GM18520 (cell line): Measurements from ENCODE around the gene DTX3.
"Not testable (repeated sequence)": the region's sequence is repeated elsewhere in the genome, so short reads cannot be mapped to it uniquely, and the experiment has no call there.

Experiments used
- ATAC-seq: cut with Tn5 transposase; IDR thresholded peaks from one replicate; pipeline ENCODE4 v1.9.1; 2021; ENCODE audit not compliant: unreplicated experiment

The DTX3 gene

GRCh38 chr12:57606399-57606798 lies 1.8 kb downstream of the DTX3 start:
- no peak for ATAC-seq

- ATAC-seq, result no peak
These were observed 2.2 kb downstream of the DTX3 start for GRCh38 chr12:57606821-57607220.

GRCh38 chr12:57607958-57608663 lies 3.5 kb downstream of the DTX3 start:
- no peak for ATAC-seq

GRCh38 chr12:57609101-57609780 lies 4.6 kb downstream of the DTX3 start:
- no peak for ATAC-seq

GRCh38 chr12:57609781-57610553 lies 5.3 kb downstream of the DTX3 start:
- no peak for ATAC-seq

- no peak for ATAC-seq
These were observed 6.0 kb downstream of the DTX3 start for GRCh38 chr12:57610554-57611107.

GRCh38 chr12:57611108-57611826 lies 6.6 kb downstream of the DTX3 start, which contains the start of gene ARHGEF25:
Gene ARHGEF25 (plus strand): TSS chr12:57611435. CDS start chr12:57611895, 460 bp downstream.
- ATAC-seq, result no peak

GRCh38 chr12:57611827-57612710 lies 7.4 kb downstream of the DTX3 start:
- no peak for ATAC-seq

GRCh38 chr12:57612711-57613426 lies 8.2 kb downstream of the DTX3 start:
- ATAC-seq, result no peak

- ATAC-seq, result no peak
These were observed 8.9 kb downstream of the DTX3 start for GRCh38 chr12:57613427-57614109.

- peak; percentile 51 for ATAC-seq
These were observed 9.7 kb downstream of the DTX3 start for GRCh38 chr12:57614178-57614947.

- no peak for ATAC-seq
These were observed 10.4 kb downstream of the DTX3 start for GRCh38 chr12:57614948-57615500.

GRCh38 chr12:57615637-57616036 lies 11.0 kb downstream of the DTX3 start:
- ATAC-seq, result no peak

GRCh38 chr12:57616383-57617101 lies 11.9 kb downstream of the DTX3 start:
- no peak for ATAC-seq

- no peak for ATAC-seq
These were observed 13.3 kb downstream of the DTX3 start for GRCh38 chr12:57617942-57618341.

GRCh38 chr12:57618431-57618830 lies 13.8 kb downstream of the DTX3 start:
- not testable (repeated sequence) for ATAC-seq

GRCh38 chr12:57618966-57619433 lies 14.4 kb downstream of the DTX3 start:
- ATAC-seq, result no peak
